Measurements from ENCODE around the gene GSK3A.

The GSK3A gene

GRCh38 chr19:42249769-42250168 is 7.4 kb upstream of the GSK3A start:
- DNase-seq (ENCODE audit: extremely low read depth in 1 of 2, low read depth in 1 of 2): no peak

DNA sequence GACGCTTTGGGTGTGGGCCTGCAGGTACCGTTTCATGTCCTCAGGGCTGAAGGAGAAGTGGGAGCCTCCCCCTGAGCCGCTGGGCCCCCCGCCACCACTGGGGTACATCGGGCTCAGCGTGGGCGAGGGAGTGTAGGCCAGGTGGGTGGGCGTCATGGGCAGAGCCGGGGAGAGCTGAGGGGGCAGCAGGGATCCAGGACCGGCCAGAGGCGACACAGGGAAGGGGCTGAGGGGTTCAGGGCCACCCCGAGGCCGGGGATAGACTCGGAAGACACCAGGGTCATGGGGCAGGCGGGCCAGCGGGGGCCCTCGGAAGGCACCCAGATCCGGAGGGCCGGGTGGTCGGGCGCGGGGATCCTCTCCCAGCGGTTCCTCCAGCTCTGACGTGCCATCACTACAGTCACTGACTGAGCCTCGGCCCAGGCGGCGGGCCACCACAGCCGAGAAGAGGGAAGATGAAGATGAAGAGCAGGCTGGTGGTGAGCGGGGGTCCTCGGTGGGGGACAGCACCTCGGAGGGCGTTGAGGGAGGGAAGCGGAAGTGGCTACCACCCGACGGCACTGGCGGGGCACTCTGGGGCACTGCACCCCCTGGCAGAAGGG is 6.8 kb upstream of the GSK3A start:
- DNase-seq (ENCODE audit: extremely low read depth in 1 of 2, low read depth in 1 of 2): no peak

DNA sequence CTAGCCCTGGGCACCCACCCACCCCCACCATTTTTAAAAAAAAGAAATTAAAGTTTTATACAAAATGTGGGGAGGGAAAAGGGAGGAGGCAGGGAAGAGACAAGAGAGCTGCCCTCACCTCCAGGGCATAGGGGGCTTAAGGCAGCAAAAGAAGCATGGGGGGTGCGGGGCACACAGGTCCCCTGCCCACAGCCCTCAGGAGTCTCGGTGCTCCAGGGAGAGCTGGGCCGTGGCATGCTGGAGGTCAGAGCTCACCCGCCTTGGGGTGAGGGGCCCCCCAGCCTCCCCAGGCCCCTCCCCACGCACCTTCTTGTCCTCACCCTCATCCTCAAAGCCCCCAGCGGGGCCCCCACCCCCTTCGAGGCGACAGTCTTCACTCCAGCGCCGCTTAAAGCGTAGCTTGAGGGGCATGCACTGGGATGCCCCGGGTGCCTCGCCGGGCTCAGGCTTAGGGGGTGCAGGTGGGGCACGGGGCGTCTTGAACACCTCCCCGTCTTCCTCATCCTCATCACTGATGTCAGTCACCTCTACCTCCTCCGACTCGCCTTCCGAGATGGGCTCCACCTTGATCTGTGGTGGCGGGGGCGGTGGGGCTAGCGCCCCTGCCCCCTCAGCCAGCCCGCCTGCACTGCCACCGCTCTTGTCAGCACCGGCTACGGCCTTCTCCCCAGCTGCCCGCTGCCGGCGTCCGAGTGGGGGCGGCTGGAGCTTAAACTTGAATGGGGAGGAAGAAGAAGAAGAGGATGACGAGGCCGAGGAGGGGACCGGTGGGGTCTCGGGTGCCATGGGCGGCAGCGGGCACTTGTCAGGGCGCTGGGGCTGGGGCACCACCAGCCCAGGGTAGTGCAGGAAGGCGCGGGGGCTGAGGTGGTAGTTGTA is 6.1 kb upstream of the GSK3A start:
- DNase-seq (ENCODE audit: extremely low read depth in 1 of 2, low read depth in 1 of 2): no peak

DNA sequence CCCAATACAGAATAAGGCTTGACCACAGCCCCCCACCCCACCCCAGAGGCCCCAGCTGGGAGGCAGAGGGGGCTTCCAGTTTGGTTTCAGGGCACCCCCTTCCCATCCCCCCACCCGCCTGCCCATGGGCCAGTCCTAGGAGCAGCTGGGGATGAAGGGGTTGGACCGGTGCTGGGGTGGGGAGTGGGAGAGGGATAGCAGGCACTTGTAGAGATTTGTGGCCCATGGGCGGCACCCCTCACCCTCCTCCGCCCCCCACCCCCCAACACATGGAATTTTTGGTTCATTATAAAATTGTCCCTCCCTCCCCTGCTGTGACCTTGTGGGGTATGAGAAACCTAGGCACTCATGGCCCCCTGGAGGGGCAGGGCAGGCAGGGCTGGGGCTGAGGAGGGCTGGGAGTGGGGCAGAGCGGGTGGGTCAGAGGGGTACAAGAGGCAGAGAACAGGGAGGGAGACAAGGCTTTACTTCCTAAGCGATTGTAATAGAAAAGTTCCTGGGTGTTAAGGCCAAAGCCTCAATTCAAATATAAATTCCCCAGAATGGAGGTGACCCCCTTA is 5.3 kb upstream of the GSK3A start:
- no peak for DNase-seq (ENCODE audit: extremely low read depth in 1 of 2, low read depth in 1 of 2)

DNA sequence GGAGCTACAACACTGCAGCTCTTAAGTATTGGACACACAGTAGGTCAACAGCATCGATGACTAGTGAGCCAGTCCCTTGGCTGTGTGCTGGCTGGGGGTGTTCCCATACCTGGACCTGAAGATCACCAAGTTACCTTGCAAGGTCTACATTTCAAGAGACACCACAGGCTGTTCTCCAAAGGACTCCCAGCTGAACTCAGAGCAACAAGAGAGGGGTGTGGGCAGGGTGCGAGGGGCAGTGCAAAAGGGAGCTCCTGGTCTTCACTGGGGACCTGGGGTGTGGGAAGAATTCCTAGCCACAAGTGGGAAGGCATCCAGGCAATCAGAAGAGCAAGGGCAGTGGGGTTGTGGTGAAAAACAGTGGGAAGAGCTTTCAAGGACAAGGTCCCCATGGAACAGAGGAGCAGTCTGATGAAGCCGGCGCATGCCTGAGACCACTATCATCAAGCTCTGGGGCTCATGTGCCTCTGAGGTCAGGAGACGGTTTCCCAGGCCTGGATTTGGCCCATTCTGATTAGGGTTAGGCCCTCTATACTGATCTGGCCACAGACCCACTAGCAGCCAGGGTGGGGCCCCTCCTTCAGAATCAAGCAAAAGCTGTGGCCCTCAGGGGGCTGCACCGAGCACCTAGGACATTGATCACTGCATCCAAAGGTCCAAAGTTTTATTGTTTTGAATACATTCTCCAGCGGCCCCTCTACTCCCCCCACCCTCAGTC is 4.7 kb upstream of the GSK3A start:
- DNase-seq (ENCODE audit: extremely low read depth in 1 of 2, low read depth in 1 of 2): no peak

GRCh38 chr19:42246143-42246921 is 3.9 kb upstream of the GSK3A start:
- DNase-seq (ENCODE audit: extremely low read depth in 1 of 2, low read depth in 1 of 2): no peak

- no peak for DNase-seq (ENCODE audit: extremely low read depth in 1 of 2, low read depth in 1 of 2)
Observed at GRCh38 chr19:42245231-42245630, 2.8 kb upstream of the GSK3A start.

- DNase-seq (ENCODE audit: extremely low read depth in 1 of 2, low read depth in 1 of 2): peak; percentile 66 to 79
Observed at GRCh38 chr19:42244347-42245220, 2.2 kb upstream of the GSK3A start.

DNA sequence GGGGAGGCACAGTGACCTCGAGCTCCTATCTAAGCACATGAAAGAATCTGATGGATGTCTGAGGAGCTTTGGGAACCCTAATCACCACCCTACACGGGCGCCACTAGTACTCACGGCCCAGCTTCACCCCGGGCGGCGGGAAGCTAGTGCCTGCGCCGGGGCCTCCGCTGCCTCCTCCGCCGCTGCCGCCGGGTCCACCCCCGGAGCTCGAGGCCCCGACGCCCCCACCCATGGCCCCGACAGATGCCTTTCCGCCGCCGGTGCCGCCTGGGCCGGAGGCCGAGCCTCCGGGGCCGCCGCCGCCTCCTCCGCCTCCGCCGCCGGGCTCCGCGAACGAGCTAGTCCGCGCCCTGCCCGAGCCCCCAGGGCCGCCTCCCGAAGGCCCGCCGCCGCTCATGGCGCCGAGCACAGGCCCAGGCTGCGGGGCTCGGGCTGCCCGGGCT is 312 bp downstream of the GSK3A start:
- peak in 1 of 2 donors; percentile 27 for DNase-seq (ENCODE audit: extremely low read depth in 1 of 2, low read depth in 1 of 2)

DNA sequence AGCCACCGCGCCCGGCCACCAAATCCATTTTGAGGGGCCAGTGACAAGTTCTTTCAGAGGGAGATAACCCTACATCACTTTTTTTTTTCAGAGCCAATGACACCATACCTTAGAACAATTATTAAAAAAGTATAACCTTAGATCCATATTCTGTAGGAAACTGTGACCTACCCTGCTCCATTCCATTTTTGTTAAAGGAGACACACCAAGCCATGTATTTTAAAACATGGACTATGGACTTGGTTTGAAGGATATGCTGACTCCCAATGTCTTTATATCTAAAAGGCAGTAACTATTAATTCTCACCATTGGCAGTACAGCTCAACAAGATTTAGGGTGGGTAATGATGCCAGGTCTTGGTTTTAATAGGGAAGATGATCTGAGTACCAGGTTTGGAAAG is 1.1 kb downstream of the GSK3A start:
- no peak for DNase-seq (ENCODE audit: extremely low read depth in 1 of 2, low read depth in 1 of 2)

- DNase-seq (ENCODE audit: extremely low read depth in 1 of 2, low read depth in 1 of 2): no peak
Observed at GRCh38 chr19:42239544-42240220, 2.7 kb downstream of the GSK3A start.

GRCh38 chr19:42235181-42235580 is 7.2 kb downstream of the GSK3A start:
- DNase-seq (ENCODE audit: extremely low read depth in 1 of 2, low read depth in 1 of 2): no peak

- no peak for DNase-seq (ENCODE audit: extremely low read depth in 1 of 2, low read depth in 1 of 2)
Observed at GRCh38 chr19:42234364-42234763, 8.0 kb downstream of the GSK3A start.

- DNase-seq (ENCODE audit: extremely low read depth in 1 of 2, low read depth in 1 of 2): no peak
Observed at GRCh38 chr19:42233678-42234292, 8.6 kb downstream of the GSK3A start.

GRCh38 chr19:42233106-42233505 is 9.3 kb downstream of the GSK3A start:
- no peak for DNase-seq (ENCODE audit: extremely low read depth in 1 of 2, low read depth in 1 of 2)

DNA sequence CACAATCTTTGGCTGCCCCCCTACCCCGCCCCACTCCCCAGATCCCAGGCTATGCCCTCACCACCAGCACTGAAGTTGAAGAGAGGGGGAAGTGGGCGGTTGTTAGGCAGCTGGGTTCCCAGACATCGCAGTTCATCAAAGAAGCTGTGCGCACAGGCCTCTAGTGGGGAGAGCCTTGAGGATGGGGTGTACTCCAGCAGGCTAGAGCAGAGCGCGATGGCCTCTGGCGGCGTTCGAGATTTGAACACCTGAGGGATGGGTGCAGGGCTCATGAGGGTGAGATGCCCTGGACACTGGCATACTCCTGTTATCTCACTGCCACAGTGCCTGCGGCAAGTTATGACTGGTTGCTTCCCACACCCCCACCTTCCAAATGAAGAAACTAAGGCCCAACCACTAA is 10.0 kb downstream of the GSK3A start:
- DNase-seq (ENCODE audit: extremely low read depth in 1 of 2, low read depth in 1 of 2): no peak

- no peak for DNase-seq (ENCODE audit: extremely low read depth in 1 of 2, low read depth in 1 of 2)
Observed at GRCh38 chr19:42230571-42230970, 11.8 kb downstream of the GSK3A start.

GRCh38 chr19:42229855-42230351 is 12.5 kb downstream of the GSK3A start:
- no peak for DNase-seq (ENCODE audit: extremely low read depth in 1 of 2, low read depth in 1 of 2)
